ENCODE data around the gene LAMB1. TPM values are rescaled to one million over a fixed set of nuclear protein-coding genes. Genes with fewer than 3 reads are reported as not detected.

Gene LAMB1
- total RNA-seq, 1 experiment from 2014 or later: 32.0 TPM

DNA sequence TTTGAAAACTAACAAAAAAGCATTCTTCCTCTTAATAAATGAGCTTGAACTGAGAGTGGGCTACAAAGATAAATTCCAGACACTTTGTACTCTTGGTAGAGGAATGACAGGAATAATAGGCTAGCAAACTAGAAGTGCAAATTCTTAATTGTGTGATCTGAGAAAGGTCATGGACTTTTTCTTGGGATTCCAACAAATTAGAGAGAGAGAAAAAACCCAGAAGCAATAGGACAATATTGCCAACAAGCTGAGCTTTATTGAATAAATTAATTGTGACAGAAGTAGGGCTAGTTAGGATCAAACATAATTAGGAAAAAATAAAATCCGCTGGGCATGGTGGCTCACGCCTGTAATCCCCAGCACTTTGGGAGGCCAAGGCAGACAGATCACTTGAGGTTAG is 41.4 kb upstream of the LAMB1 start (continued):
- TF ChIP-seq CBX3 (IDR thresholded peaks at IDR 0.05; ENCODE audit: low read depth) (no peak), CEBPB (IDR thresholded peaks at IDR 0.05; ENCODE audit: low read depth) (no peak)

GRCh38 chr7:108038986-108039385 is 36.0 kb upstream of the LAMB1 start:
- RAD21 ChIA-PET (ENCODE audit: low non-redundant PET in 1 of 2, low total read pairs in 2 of 2, uncharacterized antibody in 2 of 2, unreplicated experiment in 2 of 2): no interaction called here
- no peak for ATAC-seq
- POLR2A ChIA-PET: no interaction called here
- TF ChIP-seq POLR2AphosphoS5 (IDR thresholded peaks at IDR 0.05; ENCODE audit: low read depth, low read length) (no peak), FOSL1 (IDR thresholded peaks at IDR 0.05; ENCODE audit: low read depth) (no peak), YY1 (IDR thresholded peaks at IDR 0.05; ENCODE audit: extremely low read depth, insufficient replicate concordance, low read depth, low read length) (no peak), SIN3A (IDR thresholded peaks at IDR 0.05; ENCODE audit: low read depth) (no peak), ZBTB33 (IDR thresholded peaks at IDR 0.05; ENCODE audit: extremely low read depth, insufficient replicate concordance, low read length) (no peak), POLR2A (IDR thresholded peaks at IDR 0.05; ENCODE audit: borderline replicate concordance, extremely low read depth, insufficient read depth, insufficient read length) (no peak), ZNF274 (IDR thresholded peaks at IDR 0.05; ENCODE audit: low read depth, low read length) (no peak), SP1 (IDR thresholded peaks at IDR 0.05; ENCODE audit: low read depth) (no peak)
- TF ChIP-seq, protein P1, sequence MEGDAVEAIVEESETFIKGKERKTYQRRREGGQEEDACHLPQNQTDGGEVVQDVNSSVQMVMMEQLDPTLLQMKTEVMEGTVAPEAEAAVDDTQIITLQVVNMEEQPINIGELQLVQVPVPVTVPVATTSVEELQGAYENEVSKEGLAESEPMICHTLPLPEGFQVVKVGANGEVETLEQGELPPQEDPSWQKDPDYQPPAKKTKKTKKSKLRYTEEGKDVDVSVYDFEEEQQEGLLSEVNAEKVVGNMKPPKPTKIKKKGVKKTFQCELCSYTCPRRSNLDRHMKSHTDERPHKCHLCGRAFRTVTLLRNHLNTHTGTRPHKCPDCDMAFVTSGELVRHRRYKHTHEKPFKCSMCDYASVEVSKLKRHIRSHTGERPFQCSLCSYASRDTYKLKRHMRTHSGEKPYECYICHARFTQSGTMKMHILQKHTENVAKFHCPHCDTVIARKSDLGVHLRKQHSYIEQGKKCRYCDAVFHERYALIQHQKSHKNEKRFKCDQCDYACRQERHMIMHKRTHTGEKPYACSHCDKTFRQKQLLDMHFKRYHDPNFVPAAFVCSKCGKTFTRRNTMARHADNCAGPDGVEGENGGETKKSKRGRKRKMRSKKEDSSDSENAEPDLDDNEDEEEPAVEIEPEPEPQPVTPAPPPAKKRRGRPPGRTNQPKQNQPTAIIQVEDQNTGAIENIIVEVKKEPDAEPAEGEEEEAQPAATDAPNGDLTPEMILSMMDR (IDR thresholded peaks at IDR 0.05 in 2 of 3, conservative IDR thresholded peaks at IDR 0.05 in 1 of 3; ENCODE audit: borderline replicate concordance in 1 of 3, insufficient read depth in 1 of 3, low read depth in 2 of 3, low read length in 2 of 3): no peak
- Histone ChIP-seq H3K27ac (ENCODE audit: low read depth, low read length) (no peak overlapping the region), H3K4me1 (ENCODE audit: control insufficient read depth in 1 of 2, insufficient read depth in 2 of 2, low read length in 2 of 2) (no peaks in the 10 kb centered on the region), H3K4me2 (ENCODE audit: low read length) (no peak overlapping the region), H3K36me3 (ENCODE audit: control insufficient read depth in 1 of 2, insufficient read depth in 2 of 2, low read length in 2 of 2) (no peaks in the 10 kb centered on the region), H3K9ac (ENCODE audit: low read length) (no peak overlapping the region), H3K9me3 (ENCODE audit: control insufficient read depth in 1 of 2, insufficient read depth in 1 of 2, low read depth in 1 of 2, low read length in 2 of 2) (no peaks in the 10 kb centered on the region), H3K9me2 (ENCODE audit: insufficient read depth) (peaks cover 3% of the 10 kb centered on the region; the same call in 1 of the 2 replicates), H3K79me2 (ENCODE audit: insufficient read depth, low read length) (no peaks in the 10 kb centered on the region), H3K4me3 (replicated peaks in 1 of 2; ENCODE audit: low read depth in 1 of 2, low read length in 2 of 2) (no peak overlapping the region), H3K27me3 (ENCODE audit: insufficient read depth, low read length) (no peaks in the 10 kb centered on the region), H2AFZ (ENCODE audit: low read depth, low read length, poor library complexity, severe bottlenecking) (no peak overlapping the region), H4K20me1 (ENCODE audit: insufficient read depth) (no peaks in the 10 kb centered on the region)
- BruUV-seq (replicated peaks): no TSS peak
- intact Hi-C loops (cut with micrococcal nuclease): no loop called here
- DNase-seq (ENCODE audit: low read depth, low spot score): no peak
- CTCF ChIA-PET: interaction anchor here (0.7 kb wide), 1 partner anchor 23 kb away, joined by 3 read pairs; no protein-coding TSS in a partner anchor

Data from HCT116 (cell line).